ENCODE measurements around the gene PMEPA1.

DNA sequence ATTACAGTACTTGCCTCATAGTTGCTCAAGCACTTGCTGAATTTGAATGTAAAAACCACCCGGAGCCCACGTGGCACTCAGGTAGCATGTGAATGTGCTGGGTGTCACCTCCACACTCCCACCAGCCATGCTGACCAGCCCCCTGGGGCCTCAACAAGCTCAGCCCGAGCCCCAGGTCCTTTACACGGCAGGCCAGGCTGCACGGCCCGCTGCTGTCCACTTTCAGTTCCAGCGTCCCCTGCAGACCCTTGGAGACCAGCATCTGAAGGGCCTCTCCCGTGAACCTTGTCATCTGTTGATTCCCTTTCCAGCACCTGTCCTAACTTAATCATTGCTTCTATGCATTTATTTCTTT, 56.3 kb downstream of the PMEPA1 start:
- no peak for TF ChIP-seq POLR2A (IDR thresholded peaks at IDR 0.05)
- TF ChIP-seq, protein P1, sequence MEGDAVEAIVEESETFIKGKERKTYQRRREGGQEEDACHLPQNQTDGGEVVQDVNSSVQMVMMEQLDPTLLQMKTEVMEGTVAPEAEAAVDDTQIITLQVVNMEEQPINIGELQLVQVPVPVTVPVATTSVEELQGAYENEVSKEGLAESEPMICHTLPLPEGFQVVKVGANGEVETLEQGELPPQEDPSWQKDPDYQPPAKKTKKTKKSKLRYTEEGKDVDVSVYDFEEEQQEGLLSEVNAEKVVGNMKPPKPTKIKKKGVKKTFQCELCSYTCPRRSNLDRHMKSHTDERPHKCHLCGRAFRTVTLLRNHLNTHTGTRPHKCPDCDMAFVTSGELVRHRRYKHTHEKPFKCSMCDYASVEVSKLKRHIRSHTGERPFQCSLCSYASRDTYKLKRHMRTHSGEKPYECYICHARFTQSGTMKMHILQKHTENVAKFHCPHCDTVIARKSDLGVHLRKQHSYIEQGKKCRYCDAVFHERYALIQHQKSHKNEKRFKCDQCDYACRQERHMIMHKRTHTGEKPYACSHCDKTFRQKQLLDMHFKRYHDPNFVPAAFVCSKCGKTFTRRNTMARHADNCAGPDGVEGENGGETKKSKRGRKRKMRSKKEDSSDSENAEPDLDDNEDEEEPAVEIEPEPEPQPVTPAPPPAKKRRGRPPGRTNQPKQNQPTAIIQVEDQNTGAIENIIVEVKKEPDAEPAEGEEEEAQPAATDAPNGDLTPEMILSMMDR (IDR thresholded peaks at IDR 0.05): no peak
